ENCODE data around the gene IGF2R.
"Not testable (repeated sequence)": the region's sequence is repeated elsewhere in the genome, so short reads cannot be mapped to it uniquely, and the experiment has no call there.

The IGF2R gene

DNA sequence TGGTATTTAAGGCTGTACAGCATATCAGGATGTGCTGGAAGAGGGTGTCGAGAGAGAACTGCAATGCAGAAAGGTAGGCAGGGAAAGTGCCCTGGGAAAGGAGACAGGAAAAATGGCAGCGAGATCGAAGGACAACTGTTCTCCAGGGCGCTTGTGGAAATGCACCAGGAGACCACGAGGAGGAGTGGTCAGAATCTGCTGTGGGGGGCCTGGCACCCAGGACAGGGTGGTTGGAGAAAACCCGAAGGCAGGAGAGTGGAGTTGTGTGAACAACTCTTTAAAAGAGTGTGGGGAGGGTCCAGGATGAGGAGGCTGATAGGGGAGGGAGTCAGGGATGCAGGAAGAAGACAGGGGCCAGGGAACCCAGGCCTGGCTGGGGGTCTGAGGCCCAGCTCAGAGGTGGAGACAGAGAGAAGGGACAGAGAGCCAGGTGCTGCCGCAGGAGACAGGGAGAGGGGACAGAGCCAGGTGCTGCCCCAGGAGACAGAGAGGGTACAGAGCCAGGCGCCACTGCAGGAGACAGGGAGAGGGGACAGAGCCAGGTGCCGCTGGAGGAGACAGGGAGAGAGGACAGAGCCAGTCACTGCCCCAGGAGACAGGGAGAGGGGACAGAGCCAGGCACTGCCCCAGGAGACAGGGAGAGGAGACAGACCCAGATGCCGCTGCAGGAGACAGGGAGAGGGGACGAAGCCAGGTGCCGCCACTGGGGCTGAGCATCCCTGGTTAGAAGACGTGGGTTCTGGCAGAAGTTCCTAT is 162.0 kb downstream of the IGF2R start:
- DNase-seq, result no peak

DNA sequence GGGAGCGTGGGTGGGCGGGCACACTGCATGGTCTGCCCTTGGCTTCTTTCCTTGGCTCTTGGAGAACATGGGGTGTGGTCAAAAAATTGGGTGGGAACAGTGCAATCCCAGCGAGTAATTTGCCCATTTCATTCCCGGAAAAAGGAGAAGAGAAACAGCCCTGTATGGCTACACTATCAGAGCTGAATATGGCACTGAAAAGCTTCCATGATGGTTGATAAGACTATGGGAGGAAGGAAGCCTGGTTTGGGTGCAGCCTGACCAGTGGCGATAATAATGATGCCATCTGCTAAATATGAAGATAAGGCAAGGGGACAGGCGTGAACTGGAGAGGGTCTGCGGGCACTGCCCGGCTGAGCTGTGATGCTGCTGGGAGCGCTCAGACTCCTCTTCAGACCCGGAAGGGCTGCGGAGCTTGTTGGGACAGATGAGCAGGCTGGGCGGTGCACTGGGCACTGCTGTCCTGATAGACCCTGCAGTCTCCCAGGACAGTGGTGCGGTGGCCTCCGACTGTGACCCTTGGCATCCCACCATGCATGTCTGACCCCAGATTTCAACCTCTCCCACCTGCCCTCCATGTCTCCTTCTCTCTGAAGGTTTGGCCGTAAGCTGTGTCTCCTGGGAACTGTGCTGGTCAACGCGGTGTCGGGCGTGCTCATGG is 162.9 kb downstream of the IGF2R start:
- no peak for DNase-seq

GRCh38 chr6:160132297-160132637 is 163.4 kb downstream of the IGF2R start:
- DNase-seq, result no peak

GRCh38 chr6:160132776-160133338 is 164.0 kb downstream of the IGF2R start:
- DNase-seq, result no peak

- DNase-seq, result no peak
Measured at GRCh38 chr6:160133441-160134336, 164.8 kb downstream of the IGF2R start.

DNA sequence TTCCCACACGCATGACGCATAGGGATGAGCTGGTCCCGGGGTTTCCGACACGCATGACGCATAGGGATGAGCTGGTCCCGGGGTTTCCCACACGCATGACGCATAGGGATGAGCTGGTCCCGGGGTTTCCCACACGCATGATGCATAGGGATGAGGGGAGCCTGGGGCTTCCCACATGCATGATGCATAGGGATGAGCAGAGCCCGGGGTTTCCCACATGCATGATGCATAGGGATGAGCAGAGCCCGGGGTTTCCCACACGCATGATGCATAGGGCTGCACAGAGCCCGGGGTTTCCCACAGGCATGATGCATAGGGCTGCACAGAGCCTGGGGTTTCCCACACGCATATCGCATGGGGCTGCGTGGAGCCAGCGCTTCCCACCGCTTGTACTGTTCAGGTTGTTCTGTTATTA is 165.5 kb downstream of the IGF2R start:
- not testable (repeated sequence) for DNase-seq

DNA sequence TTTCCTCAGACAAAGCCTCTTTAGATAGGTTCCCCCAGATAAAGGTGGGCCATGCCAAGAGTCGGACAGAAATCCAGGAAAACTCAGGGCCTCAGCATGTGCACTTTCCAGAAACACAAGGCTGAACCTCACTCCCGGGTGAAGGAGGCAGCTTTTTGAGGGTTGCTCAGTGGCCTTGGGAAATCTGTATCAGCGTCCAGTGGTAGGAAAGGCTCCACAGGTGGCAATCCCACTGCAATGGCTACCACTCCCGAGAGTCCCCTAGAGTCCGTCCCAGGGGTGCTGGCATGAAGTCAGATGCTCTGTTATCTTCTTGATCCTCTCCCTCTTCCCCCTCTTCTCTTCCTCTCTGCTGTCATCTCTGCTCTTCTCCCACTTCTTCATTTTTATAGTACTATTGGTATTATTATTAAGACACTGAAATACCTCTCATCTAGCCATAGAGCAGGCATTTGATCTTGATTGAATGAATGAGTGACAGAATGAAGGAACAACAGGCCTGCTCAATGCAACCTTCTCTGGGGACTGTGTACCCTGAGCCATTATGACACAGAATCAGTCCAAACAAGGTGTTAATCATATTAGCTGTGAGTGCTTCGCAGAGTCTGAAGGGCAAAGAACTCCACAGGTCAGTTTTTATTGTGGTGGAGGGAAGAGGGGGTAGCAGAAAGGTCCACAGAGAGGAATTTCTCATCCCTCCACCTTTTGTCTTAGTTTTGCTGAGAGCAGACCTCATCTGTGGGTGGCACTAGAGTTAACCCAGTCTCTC is 166.1 kb downstream of the IGF2R start:
- DNase-seq, result no peak

GRCh38 chr6:160135907-160136655 is 167.2 kb downstream of the IGF2R start:
- no peak for DNase-seq

GRCh38 chr6:160137130-160137988 is 168.5 kb downstream of the IGF2R start:
- no peak for DNase-seq

DNA sequence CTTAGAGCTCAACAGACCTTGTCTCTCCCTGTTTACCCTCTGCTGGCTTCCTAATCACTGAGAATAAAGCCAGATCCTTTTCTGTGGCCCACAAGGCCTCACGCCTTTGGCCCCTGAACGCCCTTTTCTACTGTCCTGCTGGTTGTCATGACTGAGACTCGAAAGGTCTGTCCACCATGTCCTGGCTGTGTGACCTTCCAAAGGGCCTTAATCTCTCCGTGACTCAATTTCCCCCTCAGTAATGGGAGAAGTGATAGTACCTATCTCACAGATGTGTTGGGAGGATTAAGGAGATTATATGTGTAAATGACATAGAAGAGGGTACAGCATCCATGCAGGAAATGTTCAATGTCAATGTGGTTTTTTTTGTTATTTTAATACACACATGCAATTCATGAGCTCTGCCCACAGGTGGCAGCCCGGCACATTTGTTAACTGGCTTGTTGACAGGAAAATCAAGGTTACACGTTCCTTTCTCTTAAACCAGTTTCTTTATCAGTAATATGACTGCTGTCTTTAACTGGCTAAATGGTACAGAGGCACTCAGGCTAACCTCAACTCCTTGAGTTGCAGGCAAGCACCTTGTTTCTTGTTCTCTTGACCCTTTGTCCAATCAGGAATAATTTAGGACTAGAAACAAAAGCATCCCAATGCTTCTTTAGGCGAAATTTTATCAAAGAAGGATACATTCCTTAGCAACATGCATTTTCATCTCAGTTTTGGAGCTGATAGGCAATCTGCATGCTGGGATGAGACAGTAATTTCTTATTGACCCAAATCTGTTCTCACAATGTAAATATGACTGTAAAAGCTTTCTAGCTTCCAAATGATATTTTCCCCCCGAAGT is 169.3 kb downstream of the IGF2R start:
- DNase-seq, result peak in 1 of 2 experiments; percentile 60

GRCh38 chr6:160138839-160139419 is 170.0 kb downstream of the IGF2R start:
- no peak for DNase-seq

GRCh38 chr6:160139420-160139851 is 170.6 kb downstream of the IGF2R start:
- no peak for DNase-seq

DNA sequence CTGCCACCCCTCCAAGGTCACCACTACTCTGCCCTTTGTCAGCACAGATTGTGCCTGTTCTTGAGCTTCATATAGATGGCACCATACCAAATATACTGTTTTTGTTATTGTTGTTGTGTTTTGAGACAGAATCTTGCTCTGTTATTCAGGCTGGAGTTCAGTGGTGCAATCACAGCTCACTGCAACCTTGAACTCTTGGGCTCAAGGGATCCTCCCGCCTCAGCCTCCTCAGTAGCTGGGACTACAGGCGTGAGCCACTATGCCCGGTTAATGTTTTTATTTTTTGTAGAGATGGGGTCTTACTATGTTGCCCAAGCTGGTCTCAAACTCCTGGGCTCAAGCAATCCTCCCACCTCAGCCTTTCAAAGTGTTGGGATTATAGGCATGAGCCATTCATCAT is 171.6 kb downstream of the IGF2R start:
- not testable (repeated sequence) for DNase-seq

- DNase-seq, result no peak
Measured at GRCh38 chr6:160141001-160141726, 172.3 kb downstream of the IGF2R start.

DNA sequence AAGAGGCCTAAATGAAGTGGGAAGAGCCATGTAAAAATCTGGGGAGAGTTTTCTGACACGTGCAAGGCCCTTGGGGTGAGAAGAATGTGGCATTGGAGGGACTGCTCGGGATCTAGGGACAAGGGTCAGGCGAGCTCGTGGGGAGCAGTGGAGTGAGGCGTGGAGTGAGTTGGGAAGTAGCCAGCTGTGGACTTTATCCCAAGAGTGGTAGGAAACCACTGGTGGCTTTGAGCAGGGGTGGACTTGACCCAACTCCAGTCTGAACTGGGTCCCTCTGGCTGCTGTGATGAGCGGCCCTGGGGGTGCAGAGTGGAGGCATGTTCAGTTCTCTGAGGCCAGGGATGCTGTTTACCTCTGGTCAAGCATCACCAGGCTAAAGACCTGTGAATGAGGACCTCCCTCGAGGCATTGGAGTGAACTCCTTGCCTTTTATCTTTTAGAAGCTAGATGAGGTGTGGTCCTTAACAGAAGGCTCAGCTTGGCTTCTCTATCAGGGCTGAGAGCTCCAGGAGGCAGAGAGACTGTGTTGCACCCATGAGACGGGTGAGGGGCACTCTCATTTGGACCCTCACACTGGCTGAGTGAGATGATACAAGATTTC is 173.3 kb downstream of the IGF2R start:
- DNase-seq, result no peak

- no peak for DNase-seq
Measured at GRCh38 chr6:160146454-160147145, 177.7 kb downstream of the IGF2R start.

DNA sequence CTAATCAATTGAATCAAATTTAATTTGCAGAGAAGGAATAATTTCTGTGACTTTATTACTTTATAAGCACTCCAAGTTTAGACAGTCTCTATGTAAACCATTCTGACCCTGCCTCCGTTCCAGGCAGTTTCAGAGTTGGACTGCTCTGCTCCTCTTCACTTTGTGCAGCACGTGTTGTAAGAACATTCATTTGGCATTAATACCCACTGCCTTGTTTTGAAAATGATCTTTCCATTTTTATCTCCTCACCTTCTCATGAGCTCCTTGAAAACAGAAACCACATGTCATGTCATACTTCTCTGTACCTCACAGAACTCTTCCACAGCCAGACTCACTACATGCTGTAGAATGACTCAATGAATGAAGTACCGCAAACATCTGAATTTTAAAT is 178.3 kb downstream of the IGF2R start:
- no peak for DNase-seq

DNA sequence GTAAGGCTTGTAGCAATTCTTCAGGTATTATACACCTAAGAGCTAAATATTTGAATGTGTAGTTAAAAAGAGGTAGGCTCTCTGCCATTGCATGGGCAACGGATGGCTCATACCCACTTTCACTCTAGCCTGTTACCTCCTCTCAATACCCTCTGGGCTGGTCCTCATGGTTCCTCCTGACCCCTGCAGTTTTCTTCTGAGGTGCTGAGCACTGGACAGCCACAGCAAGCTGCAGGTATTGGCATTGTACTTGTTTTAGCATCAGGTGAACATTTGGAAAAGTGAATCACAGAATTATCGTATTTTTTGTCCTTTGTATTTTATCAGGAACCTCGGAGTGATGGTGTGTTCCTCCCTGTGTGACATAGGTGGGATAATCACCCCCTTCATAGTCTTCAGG is 185.6 kb downstream of the IGF2R start:
- DNase-seq, result no peak
